Measurements from ENCODE around the gene KCTD12.

Gene KCTD12

GRCh38 chr13:76883236-76883635 lies 3.0 kb downstream of the KCTD12 start:
- no peak for TF ChIP-seq CTCF (IDR thresholded peaks at IDR 0.05; ENCODE audit: low read length, missing control alignments)
- no peak for DNase-seq (ENCODE audit: low read depth)
- peak overlapping the region; percentile 71 for H3K4me3 ChIP-seq (replicated peaks; ENCODE audit: low read depth, low read length)

- H3K4me3 ChIP-seq (replicated peaks; ENCODE audit: low read depth, low read length), result peak overlapping the region; percentile 71
- DNase-seq (ENCODE audit: low read depth), result peak; percentile 77
- TF ChIP-seq CTCF (IDR thresholded peaks at IDR 0.05; ENCODE audit: low read length, missing control alignments), result no peak
Measured at GRCh38 chr13:76882431-76882830, 3.8 kb downstream of the KCTD12 start.

GRCh38 chr13:76879883-76880270 lies 6.3 kb downstream of the KCTD12 start:
- TF ChIP-seq CTCF (IDR thresholded peaks at IDR 0.05; ENCODE audit: low read length, missing control alignments), result no peak
- DNase-seq (ENCODE audit: low read depth), result no peak
- no peak overlapping the region for H3K4me3 ChIP-seq (replicated peaks; ENCODE audit: low read depth, low read length)

GRCh38 chr13:76879203-76879882 lies 6.9 kb downstream of the KCTD12 start:
- H3K4me3 ChIP-seq (replicated peaks; ENCODE audit: low read depth, low read length), result no peak overlapping the region
- DNase-seq (ENCODE audit: low read depth), result peak; percentile 96
- no peak for TF ChIP-seq CTCF (IDR thresholded peaks at IDR 0.05; ENCODE audit: low read length, missing control alignments)

- DNase-seq (ENCODE audit: low read depth), result peak; percentile 45
- no peak overlapping the region for H3K4me3 ChIP-seq (replicated peaks; ENCODE audit: low read depth, low read length)
- no peak for TF ChIP-seq CTCF (IDR thresholded peaks at IDR 0.05; ENCODE audit: low read length, missing control alignments)
Measured at GRCh38 chr13:76878043-76878442, 8.2 kb downstream of the KCTD12 start.

- TF ChIP-seq CTCF (IDR thresholded peaks at IDR 0.05; ENCODE audit: low read length, missing control alignments), result no peak
- no peak overlapping the region for H3K4me3 ChIP-seq (replicated peaks; ENCODE audit: low read depth, low read length)
- no peak for DNase-seq (ENCODE audit: low read depth)
Measured at GRCh38 chr13:76875271-76875815, 10.9 kb downstream of the KCTD12 start.

GRCh38 chr13:76874479-76874878 lies 11.7 kb downstream of the KCTD12 start:
- no peak for TF ChIP-seq CTCF (IDR thresholded peaks at IDR 0.05; ENCODE audit: low read length, missing control alignments)
- no peak for DNase-seq (ENCODE audit: low read depth)

More at GRCh38 chr13:76874479-76874878, 11.7 kb downstream of the KCTD12 start:
- no peak overlapping the region for H3K4me3 ChIP-seq (replicated peaks; ENCODE audit: low read depth, low read length)

Data from fibroblast of pulmonary artery (primary cell).